ELF-1 (cell line): ENCODE results near the gene SNRNP40.
"Not testable (repeated sequence)": the region's sequence is repeated elsewhere in the genome, so short reads cannot be mapped to it uniquely, and the experiment has no call there.

ENCODE experiments used
- DNase-seq: peaks from one replicate; pipeline ENCODE4 v3.0.0-alpha.2; 2016; ENCODE audit warnings: low read depth, low spot score

Gene SNRNP40

GRCh38 chr1:31287791-31288190 is 8.8 kb downstream of the SNRNP40 start:
- not testable (repeated sequence) for DNase-seq

- not testable (repeated sequence) for DNase-seq
Measured at GRCh38 chr1:31282426-31282825, 14.2 kb downstream of the SNRNP40 start.

DNA sequence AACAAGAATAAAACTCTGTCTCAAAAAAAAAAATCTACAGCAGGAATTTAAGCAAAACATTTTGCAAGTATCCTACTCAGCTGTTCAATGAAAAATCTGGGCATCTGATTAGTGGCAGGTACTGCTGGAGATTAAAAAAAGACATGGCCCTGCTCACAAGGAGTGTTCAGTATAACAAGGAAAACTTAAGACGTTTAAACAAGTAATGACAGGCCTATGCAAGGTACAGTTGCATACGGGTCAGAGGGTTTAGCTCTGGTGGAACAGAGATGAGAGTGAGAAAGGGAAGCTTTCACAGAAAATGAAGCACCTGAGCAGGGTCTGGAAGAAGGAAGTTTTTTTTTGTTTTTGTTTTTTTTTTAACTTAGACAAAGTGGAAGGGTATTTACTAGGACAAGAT is 23.0 kb downstream of the SNRNP40 start:
- no peak for DNase-seq

DNA sequence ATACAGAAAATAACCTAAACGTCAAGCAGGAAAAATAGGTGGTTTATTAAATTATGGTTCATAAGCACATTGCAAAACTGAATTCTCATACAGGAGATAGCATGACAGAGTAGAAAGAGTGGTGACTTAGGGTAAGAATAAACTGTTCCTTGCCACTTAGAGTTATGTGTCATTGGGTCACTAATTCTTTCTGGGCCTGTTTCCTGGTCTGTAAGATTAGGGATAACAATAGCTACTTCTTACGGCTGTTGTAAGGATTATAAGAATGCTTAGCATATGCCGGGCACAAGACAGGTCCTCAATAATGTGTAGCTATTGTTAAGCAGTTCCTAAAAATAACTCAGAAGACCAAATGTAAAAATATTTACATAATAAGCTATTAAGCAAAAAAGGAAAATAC is 24.2 kb downstream of the SNRNP40 start:
- no peak for DNase-seq

DNA sequence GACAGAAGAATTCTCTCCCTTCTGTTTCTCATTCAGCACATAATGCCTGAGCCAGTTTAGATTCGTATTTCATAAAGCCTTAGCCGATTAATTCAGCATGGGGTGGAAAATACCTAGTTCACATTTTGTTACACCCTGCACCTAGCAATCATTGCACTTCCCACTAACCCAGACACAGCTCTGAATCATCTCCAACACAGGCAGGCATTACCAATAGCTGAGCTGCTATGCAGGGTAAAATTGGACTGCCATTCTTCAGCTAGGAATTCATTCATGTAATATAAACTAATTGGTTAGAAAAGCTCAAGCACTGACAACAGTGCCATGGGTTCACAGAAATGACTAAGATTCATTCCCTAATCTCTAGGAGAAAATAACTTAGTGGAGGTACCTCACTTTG is 30.0 kb downstream of the SNRNP40 start:
- DNase-seq: no peak

GRCh38 chr1:31264790-31265386 is 31.7 kb downstream of the SNRNP40 start:
- no peak for DNase-seq

- DNase-seq: no peak
Measured at GRCh38 chr1:31263408-31263807, 33.2 kb downstream of the SNRNP40 start.

DNA sequence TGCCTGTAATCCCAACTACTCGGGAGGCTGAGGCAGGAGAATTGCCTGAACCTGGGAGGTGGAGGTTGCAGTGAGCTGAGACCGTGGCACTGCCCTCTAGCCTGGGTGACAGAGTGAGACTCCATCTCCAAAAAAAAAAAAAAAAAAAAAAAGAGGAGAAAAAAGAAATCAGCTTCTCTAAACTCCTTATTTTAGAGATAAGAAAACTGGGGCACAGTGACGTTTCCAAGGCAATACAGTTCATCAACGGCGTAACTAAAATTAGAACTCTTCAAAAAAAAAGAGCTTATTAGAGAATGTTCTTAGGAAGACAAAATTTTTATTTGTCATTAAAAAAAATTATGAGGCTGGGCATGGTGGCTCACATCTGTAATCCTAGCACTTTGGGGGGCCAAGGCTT is 34.2 kb downstream of the SNRNP40 start:
- DNase-seq: not testable (repeated sequence)

- no peak for DNase-seq
Measured at GRCh38 chr1:31261916-31262315, 34.7 kb downstream of the SNRNP40 start.

DNA sequence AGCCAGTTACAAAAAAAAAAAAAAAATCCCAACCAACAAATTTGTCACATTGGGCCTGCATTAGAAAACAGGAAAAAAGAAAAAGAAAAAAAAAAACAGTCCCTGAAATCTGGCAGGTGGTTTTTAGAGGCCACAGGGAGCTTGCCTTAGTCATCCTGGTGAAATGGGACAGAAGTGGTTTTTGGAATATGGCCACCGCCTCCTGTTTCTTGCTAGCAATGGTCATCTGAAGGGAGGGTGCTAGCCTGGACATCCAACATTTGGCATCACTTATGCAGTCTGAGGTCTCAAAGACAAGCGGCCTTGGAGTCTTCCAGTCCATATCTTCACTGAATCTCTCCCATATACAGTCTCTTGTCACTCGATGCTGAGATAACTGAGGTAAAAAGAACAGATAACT is 36.8 kb downstream of the SNRNP40 start:
- no peak for DNase-seq

DNA sequence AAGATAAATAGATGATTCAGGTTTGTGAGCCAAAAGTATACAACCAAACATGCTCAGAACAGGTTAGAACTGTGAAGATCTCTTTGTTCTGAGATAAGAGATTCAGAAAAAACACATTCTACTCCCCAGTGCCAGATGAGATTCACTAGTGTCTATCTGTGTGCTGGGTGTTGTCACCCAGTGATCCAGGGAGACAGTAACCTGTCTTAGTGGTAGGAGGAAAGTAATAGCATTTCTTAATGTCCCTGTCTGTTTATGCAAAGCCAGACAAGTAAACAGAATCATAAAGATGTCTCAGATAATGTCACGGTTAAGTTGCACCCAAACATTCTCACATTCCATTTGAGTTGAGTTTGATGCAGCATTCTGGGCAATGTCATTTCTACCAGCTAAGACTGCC is 38.0 kb downstream of the SNRNP40 start:
- no peak for DNase-seq

GRCh38 chr1:31257213-31257612 is 39.4 kb downstream of the SNRNP40 start:
- DNase-seq: no peak

DNA sequence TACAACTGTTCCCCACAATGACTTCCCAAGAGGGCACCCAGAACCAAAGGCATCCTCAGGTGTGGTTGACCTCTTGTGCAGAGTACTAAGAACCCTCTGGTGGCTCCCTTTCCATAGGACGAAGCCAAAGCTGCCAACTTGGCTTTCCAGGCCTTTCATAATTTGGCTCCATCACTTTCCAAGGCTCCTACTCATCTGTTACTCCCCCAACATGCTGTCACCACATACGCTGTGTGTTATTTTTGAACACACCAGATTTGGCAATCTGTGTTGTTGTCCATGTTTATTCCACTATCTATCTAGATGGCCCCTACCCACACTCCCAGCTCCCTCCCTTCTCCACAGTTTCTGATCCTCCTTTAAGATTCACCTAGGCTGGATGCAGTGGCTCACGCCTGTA is 46.7 kb downstream of the SNRNP40 start:
- no peak for DNase-seq

DNA sequence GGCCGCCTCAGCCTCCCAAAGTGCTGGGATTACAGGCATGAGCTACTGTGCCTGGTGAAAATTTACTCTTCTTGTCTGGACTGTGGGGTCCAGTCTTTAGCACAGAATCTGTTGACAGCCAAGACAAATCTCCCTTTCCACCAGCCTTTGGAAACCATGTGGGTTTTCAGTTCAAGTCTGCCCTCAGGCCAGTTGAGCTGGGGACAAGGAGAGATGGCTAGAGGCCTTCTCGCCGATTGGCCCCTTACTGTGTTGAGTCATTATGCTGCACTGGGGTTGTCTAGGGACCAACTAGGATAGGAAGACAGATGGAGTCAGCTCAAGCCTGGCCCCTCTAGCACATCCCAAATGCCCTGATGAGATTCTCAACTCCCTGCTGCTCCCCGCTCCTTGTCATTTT is 48.3 kb downstream of the SNRNP40 start:
- peak; percentile 70 for DNase-seq

GRCh38 chr1:31244326-31244725 is 52.3 kb downstream of the SNRNP40 start:
- no peak for DNase-seq

- no peak for DNase-seq
Measured at GRCh38 chr1:31243501-31244286, 52.9 kb downstream of the SNRNP40 start.

DNA sequence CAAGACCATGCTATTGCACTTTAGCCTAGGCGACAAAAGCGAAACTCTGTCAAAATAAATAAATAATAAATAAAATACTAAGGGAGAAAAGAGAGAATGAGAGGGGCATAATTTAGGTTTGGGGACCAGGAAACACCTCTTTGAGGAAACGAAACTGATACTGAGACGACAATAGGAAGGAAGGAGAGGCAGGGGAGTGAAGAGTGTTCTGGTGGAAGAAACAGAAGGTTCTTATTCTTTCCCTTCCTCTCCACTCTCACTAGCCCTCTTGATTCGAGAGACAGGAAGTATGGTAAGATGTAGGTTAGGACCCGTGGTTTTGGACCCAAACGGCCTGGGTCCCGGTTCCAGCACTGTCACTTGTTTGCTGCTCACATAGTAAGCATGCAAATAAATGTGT is 55.3 kb downstream of the SNRNP40 start:
- no peak for DNase-seq

DNA sequence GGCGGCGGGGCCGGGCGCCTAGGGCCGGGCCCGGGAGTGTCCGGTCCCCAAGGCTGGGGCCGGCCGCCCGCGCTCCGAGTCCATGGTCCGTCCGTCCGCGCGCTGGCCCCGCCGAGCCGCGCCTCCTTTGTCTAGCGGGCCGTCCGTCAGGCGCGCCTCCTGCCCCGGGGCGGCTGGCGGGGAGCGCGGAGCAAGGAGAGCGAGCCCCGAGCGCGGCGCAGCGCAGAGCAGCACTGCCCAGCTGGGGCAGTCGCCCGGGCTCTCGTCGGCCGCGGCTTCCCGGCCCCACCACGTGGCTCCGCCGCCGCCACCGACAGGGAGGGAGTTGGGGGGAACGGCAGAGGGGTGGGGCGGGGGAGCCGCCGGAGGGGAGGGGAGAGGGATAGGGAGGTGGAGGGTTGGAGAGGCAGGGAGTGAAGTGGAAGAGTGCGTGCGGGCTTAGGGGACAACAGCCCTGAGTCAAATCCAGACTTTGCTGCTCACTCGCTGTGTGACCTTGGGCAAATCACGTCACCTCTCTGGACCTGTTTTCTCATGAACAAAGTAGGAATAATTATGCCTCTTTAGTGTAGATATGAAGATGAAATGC is 56.8 kb downstream of the SNRNP40 start, which contains the start of gene NKAIN1:
TSS of gene NKAIN1 (minus strand) at position 235 of the 589 bp plus-strand sequence. CDS start 340 bp downstream, outside the sequence.
- peak; percentile 71 for DNase-seq

GRCh38 chr1:31238986-31239613 is 57.5 kb downstream of the SNRNP40 start:
- peak; percentile 66 for DNase-seq

- no peak for DNase-seq
Measured at GRCh38 chr1:31238612-31238985, 58.0 kb downstream of the SNRNP40 start.

DNA sequence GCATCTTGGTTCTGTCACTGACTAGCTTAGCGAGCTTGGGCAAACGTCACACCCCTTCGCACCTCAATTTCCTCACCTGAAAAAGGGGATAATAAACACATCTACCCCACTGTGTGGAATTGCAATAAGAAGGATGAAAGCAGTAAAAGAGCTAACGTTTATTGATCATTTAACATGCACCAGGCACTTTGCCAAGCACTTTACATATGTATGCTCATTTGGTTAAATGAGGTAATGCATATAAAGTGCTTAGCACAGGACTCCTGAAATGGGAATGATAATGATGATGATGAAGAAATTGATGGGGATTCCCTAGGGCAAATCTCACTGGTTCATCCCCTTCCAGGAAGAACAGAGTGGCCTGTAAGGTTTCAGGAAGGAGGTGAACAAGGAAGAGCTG is 61.7 kb downstream of the SNRNP40 start:
- no peak for DNase-seq

DNA sequence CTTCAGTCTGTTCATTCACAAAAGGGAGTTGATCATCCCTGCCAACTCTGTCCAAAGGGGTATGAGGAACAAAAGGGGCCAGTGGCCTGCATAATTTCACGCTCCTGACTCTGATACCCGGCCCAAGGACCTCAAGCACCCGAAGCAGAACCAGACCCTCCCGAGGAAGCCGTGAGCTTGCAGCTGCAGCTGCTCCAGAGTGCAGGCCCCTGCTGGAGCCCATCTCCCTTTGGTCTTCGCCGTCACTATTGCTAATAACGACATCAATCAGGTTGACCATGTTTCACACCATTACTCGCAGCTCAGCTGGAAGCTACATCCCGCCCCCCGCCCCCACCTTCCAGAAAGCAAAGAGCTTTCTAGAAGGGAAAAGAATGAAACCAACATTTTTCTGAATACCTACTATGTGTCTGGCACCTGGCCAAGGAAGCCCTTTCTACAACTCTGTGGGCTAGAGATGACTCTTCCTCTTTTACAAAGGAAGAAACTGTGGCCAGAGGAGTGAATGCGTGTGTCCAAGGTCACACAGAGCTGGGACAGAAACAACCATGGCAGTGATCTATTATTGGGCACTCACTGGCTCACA is 62.4 kb downstream of the SNRNP40 start:
- DNase-seq: peak; percentile 24
